ENCODE measurements around the gene TCF7.

TCF7 gene

GRCh38 chr5:134136771-134137170 is 22.3 kb downstream of the TCF7 start:
- H3K4me1 ChIP-seq (ENCODE audit: insufficient read depth, low read length) = peaks cover 24% of the 10 kb centered on the region; the same call in 1 of the 2 replicates
- H3K36me3 ChIP-seq (ENCODE audit: insufficient read depth, low read length) = peaks cover 5% of the 10 kb centered on the region; the same call in 1 of the 2 replicates
- H3K9ac ChIP-seq (ENCODE audit: low read depth, low read length) = no peak overlapping the region
- H3K9me3 ChIP-seq (ENCODE audit: control insufficient read depth, insufficient read depth, low read length) = no peaks in the 10 kb centered on the region

- Histone ChIP-seq H3K9ac (ENCODE audit: low read depth, low read length) (no peak overlapping the region), H3K4me1 (ENCODE audit: insufficient read depth, low read length) (peaks cover 24% of the 10 kb centered on the region; the same call in 1 of the 2 replicates), H3K36me3 (ENCODE audit: insufficient read depth, low read length) (peaks cover 5% of the 10 kb centered on the region; the same call in 1 of the 2 replicates), H3K9me3 (ENCODE audit: control insufficient read depth, insufficient read depth, low read length) (no peaks in the 10 kb centered on the region)
These were observed 24.2 kb downstream of the TCF7 start for GRCh38 chr5:134138416-134139376.

- H3K9me3 ChIP-seq (ENCODE audit: control insufficient read depth, insufficient read depth, low read length) = no peaks in the 10 kb centered on the region
- peaks cover 5% of the 10 kb centered on the region for H3K36me3 ChIP-seq (ENCODE audit: insufficient read depth, low read length)
- H3K9ac ChIP-seq (ENCODE audit: low read depth, low read length) = no peak overlapping the region
These were observed 24.9 kb downstream of the TCF7 start for GRCh38 chr5:134139377-134139851.

GRCh38 chr5:134139891-134140469 is 25.5 kb downstream of the TCF7 start:
- H3K4me1 ChIP-seq (ENCODE audit: insufficient read depth, low read length) = peaks cover 24% of the 10 kb centered on the region; the same call in 1 of the 2 replicates
- H3K36me3 ChIP-seq (ENCODE audit: insufficient read depth, low read length) = peaks cover 5% of the 10 kb centered on the region
- no peak overlapping the region for H3K9ac ChIP-seq (ENCODE audit: low read depth, low read length)

More at GRCh38 chr5:134139377-134139851, 24.9 kb downstream of the TCF7 start:
- H3K4me1 ChIP-seq (ENCODE audit: insufficient read depth, low read length) = peaks cover 24% of the 10 kb centered on the region; the same call in 1 of the 2 replicates

GRCh38 chr5:134140530-134141201 is 26.2 kb downstream of the TCF7 start:
- Histone ChIP-seq H3K9ac (ENCODE audit: low read depth, low read length) (no peak overlapping the region), H3K4me1 (ENCODE audit: insufficient read depth, low read length) (peaks cover 24% of the 10 kb centered on the region; the same call in 1 of the 2 replicates), H3K9me3 (ENCODE audit: control insufficient read depth, insufficient read depth, low read length) (no peaks in the 10 kb centered on the region), H3K36me3 (ENCODE audit: insufficient read depth, low read length) (peaks cover 11% of the 10 kb centered on the region)

More at GRCh38 chr5:134139891-134140469, 25.5 kb downstream of the TCF7 start:
- H3K9me3 ChIP-seq (ENCODE audit: control insufficient read depth, insufficient read depth, low read length) = no peaks in the 10 kb centered on the region

GRCh38 chr5:134141331-134142050 is 27.0 kb downstream of the TCF7 start:
- H3K9me3 ChIP-seq (ENCODE audit: control insufficient read depth, insufficient read depth, low read length) = no peaks in the 10 kb centered on the region
- peaks cover 24% of the 10 kb centered on the region; the same call in 1 of the 2 replicates for H3K4me1 ChIP-seq (ENCODE audit: insufficient read depth, low read length)
- H3K36me3 ChIP-seq (ENCODE audit: insufficient read depth, low read length) = peaks cover 11% of the 10 kb centered on the region
- H3K9ac ChIP-seq (ENCODE audit: low read depth, low read length) = no peak overlapping the region

- Histone ChIP-seq H3K36me3 (ENCODE audit: insufficient read depth, low read length) (peaks cover 11% of the 10 kb centered on the region), H3K9me3 (ENCODE audit: control insufficient read depth, insufficient read depth, low read length) (no peaks in the 10 kb centered on the region), H3K4me1 (ENCODE audit: insufficient read depth, low read length) (peaks cover 24% of the 10 kb centered on the region; the same call in 1 of the 2 replicates), H3K9ac (ENCODE audit: low read depth, low read length) (no peak overlapping the region)
These were observed 27.6 kb downstream of the TCF7 start for GRCh38 chr5:134142052-134142451.

- peaks cover 19% of the 10 kb centered on the region; the same call in 1 of the 2 replicates for H3K4me1 ChIP-seq (ENCODE audit: insufficient read depth, low read length)
- no peak overlapping the region for H3K9ac ChIP-seq (ENCODE audit: low read depth, low read length)
- peaks cover 11% of the 10 kb centered on the region for H3K36me3 ChIP-seq (ENCODE audit: insufficient read depth, low read length)
- H3K9me3 ChIP-seq (ENCODE audit: control insufficient read depth, insufficient read depth, low read length) = no peaks in the 10 kb centered on the region
These were observed 28.3 kb downstream of the TCF7 start for GRCh38 chr5:134142806-134143205.

GRCh38 chr5:134143431-134143830 is 28.9 kb downstream of the TCF7 start:
- Histone ChIP-seq H3K36me3 (ENCODE audit: insufficient read depth, low read length) (peaks cover 11% of the 10 kb centered on the region), H3K9me3 (ENCODE audit: control insufficient read depth, insufficient read depth, low read length) (no peaks in the 10 kb centered on the region), H3K9ac (ENCODE audit: low read depth, low read length) (no peak overlapping the region), H3K4me1 (ENCODE audit: insufficient read depth, low read length) (peaks cover 13% of the 10 kb centered on the region; the same call in 1 of the 2 replicates)

- peaks cover 10% of the 10 kb centered on the region; the same call in 1 of the 2 replicates for H3K4me1 ChIP-seq (ENCODE audit: insufficient read depth, low read length)
These were observed 29.8 kb downstream of the TCF7 start for GRCh38 chr5:134143944-134144941.

GRCh38 chr5:134145041-134145757 is 30.7 kb downstream of the TCF7 start:
- peaks cover 8% of the 10 kb centered on the region; the same call in 1 of the 2 replicates for H3K4me1 ChIP-seq (ENCODE audit: insufficient read depth, low read length)
- no peaks in the 10 kb centered on the region for H3K9me3 ChIP-seq (ENCODE audit: control insufficient read depth, insufficient read depth, low read length)
- H3K9ac ChIP-seq (ENCODE audit: low read depth, low read length) = no peak overlapping the region
- H3K36me3 ChIP-seq (ENCODE audit: insufficient read depth, low read length) = peaks cover 12% of the 10 kb centered on the region

More at GRCh38 chr5:134143944-134144941, 29.8 kb downstream of the TCF7 start:
- H3K9me3 ChIP-seq (ENCODE audit: control insufficient read depth, insufficient read depth, low read length) = no peaks in the 10 kb centered on the region
- H3K9ac ChIP-seq (ENCODE audit: low read depth, low read length) = no peak overlapping the region
- H3K36me3 ChIP-seq (ENCODE audit: insufficient read depth, low read length) = peaks cover 12% of the 10 kb centered on the region

Measured in ES-I3 (cell line).